Activated naive CD8-positive, alpha-beta T cell treated with anti-CD3 and anti-CD28 coated beads, Interleukin-2, amount 50 U/mL, for 16 hours (primary cell): Measurements from ENCODE around the gene PRSS27.
"Not testable (repeated sequence)": the region's sequence is repeated elsewhere in the genome, so short reads cannot be mapped to it uniquely, and the experiment has no call there.

Experiments
- DNase-seq: peaks from one replicate; pipeline ENCODE4 v3.0.0-alpha.2; 2020; ENCODE audit warnings: low read depth, low spot score

The PRSS27 gene

DNA sequence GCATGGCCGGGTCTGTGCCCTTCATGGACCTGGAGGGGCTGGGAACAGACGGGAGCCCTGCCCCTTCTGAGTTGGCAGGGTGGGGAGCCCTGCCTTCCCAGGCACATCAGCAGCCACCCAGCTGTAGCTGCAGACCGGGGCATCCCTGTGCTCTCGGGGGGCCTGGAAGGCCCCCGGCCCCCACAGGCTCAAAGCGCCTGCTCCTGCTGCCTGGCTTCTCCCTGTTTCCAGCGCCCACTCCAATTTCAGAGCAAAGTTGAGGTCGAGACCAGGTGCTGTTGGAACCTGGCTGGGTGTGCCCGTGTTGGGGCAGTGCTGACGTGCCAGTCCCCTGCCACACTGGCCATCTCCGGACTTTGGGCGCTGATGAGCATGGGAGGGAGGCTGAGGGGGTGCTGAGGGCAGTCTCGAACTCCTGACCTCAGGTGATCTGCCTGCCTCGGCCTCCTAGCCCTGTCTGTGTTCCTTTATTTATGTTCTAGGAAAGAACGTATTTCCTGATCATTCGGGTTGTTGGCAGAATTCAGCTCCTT, 4.9 kb upstream of the PRSS27 start:
- DNase-seq, result no peak

- DNase-seq, result no peak
These were observed 4.2 kb upstream of the PRSS27 start for GRCh38 chr16:2724088-2724676.

DNA sequence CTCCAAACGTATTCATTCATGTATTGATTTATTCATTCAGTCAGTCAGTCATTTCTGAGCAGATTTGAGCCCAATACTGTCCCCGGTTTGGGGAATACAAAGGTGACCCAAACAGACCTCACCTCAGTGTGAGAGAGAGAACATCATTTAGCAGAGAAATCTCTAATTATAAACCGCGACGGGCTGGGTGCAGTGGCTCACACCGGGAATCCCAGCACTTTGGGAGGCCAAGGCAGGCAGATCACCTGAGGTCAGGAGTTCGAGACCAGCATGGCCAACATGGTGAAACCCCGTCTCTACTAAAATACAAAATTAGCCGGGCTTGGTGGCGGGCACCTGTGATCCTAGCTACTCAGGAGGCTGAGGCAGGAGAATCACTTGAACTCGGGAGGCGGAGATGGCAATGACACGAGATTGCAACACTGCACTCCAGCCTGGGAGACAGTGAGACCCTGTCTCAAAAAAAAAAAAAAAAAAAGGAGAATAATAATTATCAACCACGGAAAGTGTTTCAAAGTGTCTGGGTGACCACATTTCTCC, 1.7 kb upstream of the PRSS27 start:
- DNase-seq, result not testable (repeated sequence)

DNA sequence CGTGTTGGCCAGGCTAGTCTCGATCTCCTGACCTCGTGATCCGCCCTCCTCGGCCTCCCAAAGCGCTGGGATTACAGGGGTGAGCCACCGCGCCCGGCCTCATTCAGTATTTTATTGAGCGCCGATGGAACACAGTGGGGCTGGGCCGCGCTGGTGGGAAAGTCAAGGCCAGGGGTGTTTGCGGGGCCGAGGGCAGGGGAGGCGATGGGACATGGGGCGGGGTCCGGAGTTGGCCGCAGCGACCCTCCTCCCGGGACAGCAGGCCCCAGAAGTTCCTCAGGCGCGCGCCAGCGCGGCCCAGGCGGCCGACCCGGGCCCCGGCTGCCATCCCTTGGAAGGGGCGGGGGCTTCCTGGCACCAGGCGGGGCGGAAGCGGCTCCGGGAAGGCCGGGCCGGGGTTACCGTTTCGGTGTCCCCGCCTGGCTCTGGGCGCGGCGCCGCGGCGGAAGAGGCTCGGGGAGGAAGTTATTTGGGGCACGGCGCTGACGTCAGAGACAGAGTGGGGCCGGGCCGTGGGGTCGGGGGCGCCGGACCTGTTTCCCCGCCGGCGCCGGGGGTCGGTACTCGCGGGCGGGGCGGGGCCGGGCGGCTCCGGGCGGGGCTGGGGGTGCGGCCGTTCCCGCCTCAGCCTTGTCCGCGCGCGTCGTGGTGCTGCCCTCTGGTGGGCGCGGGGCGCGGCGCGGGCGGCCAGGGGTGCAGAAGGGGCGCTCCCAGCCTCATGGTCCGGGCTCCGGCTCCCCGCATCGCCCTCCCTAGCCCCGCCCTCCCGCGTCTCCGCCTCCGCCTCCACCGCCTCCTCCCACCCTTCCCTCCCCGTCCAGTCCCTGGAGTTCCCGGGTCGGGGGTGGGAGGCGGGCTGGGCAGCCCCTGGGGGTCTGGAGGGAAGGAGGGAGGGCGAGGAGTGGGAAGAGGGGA, 952 bp upstream of the PRSS27 start:
- DNase-seq, result peak; percentile 80

- DNase-seq, result no peak
These were observed 528 bp downstream of the PRSS27 start for GRCh38 chr16:2719328-2720063.

DNA sequence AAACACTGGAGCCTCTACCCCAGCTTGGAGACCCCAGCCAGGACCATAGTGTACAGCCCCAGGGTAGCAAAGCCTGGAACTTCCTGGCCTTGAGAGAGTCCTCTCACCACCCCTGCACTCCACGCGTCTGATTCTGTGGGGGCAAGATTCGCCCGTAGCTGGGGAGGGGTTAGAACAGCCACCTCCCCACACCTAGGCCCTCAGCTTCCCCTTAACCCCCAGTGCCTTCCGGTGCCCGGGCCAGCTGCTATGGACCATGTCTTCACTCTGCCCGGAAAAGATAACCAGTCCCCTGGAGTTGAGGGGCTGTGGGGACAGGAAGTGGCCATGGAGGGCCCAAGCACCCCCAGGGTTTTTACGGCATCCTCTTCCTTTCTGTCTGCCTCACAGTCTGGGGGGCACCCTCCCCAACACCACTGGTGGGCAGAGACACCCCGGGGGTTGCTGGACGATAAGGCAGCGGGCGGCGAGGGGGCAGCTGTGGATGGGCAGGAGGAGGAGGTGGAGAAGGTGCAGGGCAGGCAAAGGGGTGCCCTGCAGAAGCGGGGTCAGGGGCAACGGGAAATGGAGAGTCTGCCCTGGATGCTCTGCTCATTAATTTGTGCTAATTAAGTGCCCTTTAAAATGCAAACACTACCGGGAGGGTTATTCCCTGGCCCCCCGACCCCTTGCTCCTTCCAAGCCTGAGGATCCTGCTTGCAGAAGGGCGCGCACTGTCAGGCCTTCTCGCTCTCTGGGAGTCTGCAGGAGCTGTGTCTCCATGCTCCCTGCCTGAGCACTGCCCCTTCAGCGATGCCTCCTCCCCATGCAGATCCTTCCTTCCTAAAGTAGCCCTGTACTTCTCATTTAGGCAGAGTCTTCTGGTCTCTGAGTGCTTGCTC, 2.4 kb downstream of the PRSS27 start:
- no peak for DNase-seq

DNA sequence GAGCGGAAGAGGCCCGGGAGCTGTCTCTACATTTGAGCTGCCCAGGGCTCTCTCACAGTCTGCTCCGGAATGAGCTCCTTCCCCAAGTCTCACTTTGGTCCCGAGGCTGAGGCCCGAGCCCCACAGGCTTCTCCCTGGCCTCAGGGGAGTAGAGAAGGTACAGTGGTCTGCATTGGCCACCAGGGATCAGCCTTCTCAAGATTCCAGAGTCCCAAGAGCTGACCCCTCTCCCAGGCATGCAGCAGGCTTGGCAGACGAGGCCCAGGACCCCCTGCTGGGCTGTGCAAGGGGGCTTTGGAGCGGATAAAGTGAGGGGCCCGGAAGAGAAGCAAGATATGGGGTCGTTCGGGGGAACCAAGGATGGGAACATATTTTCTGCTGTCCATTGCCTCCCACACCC, 3.1 kb downstream of the PRSS27 start:
- no peak for DNase-seq

DNA sequence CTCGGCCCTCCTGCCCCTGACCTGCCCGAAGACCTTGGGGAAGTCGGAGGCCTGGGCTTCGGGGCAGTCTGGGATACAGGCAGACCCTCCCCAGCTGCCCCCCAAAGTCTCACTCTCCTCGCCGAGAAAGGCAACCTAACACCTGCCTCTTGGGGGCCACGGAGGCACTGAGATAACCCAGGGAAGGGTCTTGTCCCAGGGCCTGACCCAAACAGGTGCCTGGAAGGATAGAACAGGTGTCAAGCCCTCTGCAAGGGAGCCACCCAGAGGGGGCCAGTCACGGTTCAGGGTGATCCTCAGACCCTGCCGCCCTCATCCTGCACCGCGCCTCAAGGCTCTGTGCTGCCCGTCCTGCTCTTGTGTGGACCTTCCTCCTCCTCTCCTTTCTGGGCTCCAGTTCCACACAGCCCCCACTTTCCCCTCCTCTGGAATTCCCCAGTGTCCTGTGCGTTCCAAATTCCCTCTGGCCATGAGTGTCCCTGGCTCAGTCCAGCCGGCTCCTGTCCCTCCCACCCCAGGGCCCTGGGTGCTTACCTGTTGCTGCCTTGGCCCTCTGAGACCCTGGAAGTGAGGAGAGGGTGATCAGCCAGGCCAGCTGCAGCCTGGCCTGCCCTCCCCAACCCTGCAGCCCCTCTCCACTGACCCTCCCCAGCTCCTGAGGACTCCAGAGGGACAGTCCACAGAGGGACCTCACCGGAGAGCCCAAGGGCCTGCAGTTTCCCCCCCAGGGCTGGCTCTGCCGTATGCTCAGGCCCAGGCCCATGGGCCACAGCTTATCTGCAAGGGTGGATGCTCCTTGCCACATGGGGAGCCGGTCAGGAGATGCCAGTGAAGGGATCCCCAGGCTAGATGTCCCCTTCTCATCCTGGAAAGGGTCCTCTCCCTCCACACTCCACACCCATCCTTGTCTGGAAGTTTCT, 3.8 kb downstream of the PRSS27 start:
- no peak for DNase-seq

- DNase-seq, result peak; percentile 62
These were observed 4.5 kb downstream of the PRSS27 start for GRCh38 chr16:2715519-2715918.

DNA sequence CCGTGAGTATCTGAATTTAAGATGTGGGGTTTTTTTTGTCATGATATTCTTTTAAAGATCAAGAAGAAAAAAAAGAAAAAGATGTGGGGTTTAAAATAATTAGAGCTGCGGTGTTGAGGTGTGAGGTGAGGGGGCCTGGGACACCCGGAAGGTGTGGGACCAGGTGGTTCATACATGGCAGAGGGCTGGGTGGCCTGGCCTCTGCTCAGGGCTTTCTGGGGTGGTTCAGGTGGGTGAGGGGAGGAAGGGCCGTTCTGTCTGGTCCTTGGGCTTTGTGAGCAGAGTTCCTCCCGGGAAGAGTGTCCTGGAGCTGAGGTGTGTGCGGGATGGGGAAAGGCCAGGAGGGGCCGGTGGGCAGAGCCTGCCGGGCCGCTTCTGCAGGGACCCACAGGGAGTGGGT, 5.0 kb downstream of the PRSS27 start:
- DNase-seq, result no peak

DNA sequence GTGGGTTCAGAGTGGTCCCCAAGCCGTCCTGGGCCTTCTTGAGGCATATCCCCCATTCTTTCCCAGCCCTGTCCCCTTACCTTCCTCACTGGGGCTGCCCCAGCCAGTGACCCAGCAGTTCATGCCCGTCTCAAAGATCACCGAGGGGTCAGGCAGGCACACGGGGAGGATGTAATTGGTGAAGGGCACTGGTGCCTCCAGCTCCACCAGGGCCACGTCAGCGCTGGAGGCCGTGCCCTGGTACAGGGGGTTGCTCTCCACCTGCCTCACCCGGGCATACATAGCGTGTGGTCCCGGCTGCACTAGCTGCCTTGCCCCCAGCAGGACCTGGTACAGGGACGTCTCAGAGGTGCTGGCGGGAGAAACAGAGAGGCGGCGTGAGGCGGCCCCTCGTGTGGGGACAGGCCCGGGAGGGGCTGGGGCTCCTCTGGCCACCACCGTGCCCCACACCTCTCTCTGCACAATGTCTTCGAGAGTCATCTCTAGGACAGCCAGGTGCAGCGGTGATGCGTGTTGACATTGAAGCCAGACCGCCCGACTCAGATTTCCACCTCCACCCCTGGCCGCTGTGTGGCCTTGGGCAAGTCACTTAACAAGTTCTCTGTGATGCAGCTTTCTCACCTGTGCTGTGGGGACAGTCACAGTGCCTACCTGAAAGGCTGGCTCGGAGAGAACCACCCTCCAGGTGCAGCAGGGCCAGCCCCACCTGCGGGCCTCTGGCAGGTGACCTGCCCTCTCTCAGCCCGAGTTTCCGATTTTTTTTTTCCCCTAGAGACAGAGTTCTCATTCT, 5.8 kb downstream of the PRSS27 start:
- no peak for DNase-seq

DNA sequence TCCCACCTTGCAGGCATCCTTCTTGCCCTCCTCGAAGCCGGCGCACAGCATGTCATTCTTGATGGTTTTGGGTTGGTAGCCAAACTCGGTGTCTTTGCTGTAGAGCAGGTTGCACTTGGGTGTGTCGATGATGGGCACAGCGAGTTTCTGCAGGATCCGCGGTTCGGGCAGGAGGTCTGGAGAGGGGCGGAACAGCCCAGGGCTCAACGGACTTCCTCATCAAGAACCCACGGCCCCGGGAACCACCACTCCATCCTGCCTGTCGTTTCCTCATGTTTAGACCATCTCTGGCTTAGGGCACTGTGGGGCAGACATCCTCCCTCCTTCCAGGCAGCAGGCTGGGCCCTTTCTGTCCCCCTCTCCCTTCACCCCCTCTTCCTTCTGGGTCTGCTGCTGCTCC, 6.5 kb downstream of the PRSS27 start:
- no peak for DNase-seq

GRCh38 chr16:2712546-2712945, 7.5 kb downstream of the PRSS27 start:
- DNase-seq, result no peak

DNA sequence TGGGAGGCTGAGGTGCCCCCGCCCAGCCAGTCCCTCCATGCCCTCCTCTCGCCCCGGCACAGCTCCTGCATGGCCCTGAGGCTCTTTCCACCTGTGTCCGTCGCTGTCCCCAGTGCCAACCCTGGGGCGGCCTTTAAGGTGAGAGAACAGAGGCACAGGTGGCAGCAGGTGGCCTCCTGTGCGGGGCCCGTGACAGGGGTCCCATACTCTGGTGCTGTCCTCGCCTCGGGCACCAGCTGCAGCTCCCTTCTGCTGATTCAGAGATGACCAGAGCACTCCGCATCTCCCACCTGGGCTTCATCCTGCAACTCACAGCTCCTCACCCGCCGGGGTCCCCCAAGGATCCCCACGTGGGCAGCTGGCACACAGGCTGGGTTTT, 8.0 kb downstream of the PRSS27 start:
- no peak for DNase-seq

GRCh38 chr16:2711370-2712062, 8.5 kb downstream of the PRSS27 start:
- DNase-seq, result no peak

- DNase-seq, result no peak
These were observed 9.3 kb downstream of the PRSS27 start for GRCh38 chr16:2710711-2711231.

DNA sequence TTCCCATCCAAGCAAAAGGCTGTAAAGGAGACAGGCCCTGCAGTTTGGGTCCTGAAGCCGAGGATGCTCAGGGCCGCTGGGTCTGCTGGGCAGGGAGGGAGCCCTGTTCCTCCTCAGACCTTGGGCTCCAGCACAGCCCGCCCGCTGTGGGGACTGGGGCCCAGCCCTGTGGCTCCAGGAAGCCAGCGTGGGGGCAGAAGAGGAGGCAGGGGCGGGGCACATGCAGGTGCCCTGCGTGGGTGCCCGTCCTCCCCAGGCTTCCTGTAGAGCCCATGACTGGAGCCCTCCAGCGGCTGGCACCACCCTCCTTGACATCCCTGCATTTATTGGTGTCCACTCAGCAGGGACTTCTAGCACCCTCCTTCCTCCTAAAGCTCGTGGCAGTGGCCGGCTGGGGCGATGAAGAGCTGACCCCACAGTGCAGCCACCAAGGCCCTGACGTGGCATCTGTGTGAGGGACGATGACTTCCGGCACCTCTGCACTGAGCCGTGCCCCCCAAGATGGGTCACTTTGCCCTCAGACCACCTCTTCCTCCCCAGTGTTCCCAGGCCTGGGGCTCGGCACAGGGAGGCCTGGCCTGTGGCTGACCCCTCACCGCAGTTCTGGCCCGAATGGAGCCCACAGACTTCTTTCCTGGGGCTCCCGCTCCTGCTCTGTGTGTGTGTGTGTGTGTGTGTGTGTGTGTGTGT, 9.9 kb downstream of the PRSS27 start:
- no peak for DNase-seq

- DNase-seq, result no peak
These were observed 10.4 kb downstream of the PRSS27 start for GRCh38 chr16:2709588-2709984.
